Natural killer cell (primary cell): ENCODE data around the gene GJC2. TPM values are rescaled to one million over a fixed set of nuclear protein-coding genes. Genes with fewer than 3 reads are reported as not detected.

Experiments
- ATAC-seq, 3 donors: fragments of 150-1000 bp in 2 of 3; fragments of 200-7000 bp in 1 of 3; cut with Tn5 transposase; 1 replicate in 1 of 3; 2 replicates in 2 of 3; pipeline ENCODE4 v1.10.0; 2021; ENCODE audit warnings: mild to moderate bottlenecking in 2 of 3, moderate library complexity in 2 of 3
- DNase-seq, 2 donors: peaks; one replicate each; pipeline versions ENCODE4 v3.0.0 to v3.0.0-alpha.2; 2013 to 2021; ENCODE audit warnings: mixed read lengths in 1 of 2
- H3K27ac ChIP-seq: one replicate; pipeline ENCODE4 v1.5.1; 2013; ENCODE audit warnings: mild to moderate bottlenecking, low read length
- H3K27me3 ChIP-seq: one replicate; pipeline ENCODE4 v1.6.1; 2013; ENCODE audit warnings: low read length; ENCODE audit not compliant: control insufficient read depth, insufficient read depth
- H3K36me3 ChIP-seq: one replicate; pipeline ENCODE4 v1.6.1; 2013; ENCODE audit warnings: low read length; ENCODE audit not compliant: control insufficient read depth, insufficient read depth
- H3K4me1 ChIP-seq: one replicate; pipeline ENCODE4 v1.6.1; 2013; ENCODE audit warnings: low read length; ENCODE audit not compliant: control insufficient read depth, insufficient read depth
- H3K4me3 ChIP-seq: one replicate; pipeline ENCODE4 v1.5.1; 2013; ENCODE audit warnings: low read length
- H3K9me3 ChIP-seq: one replicate; pipeline ENCODE4 v1.6.1; 2013; ENCODE audit warnings: low read length; ENCODE audit not compliant: control insufficient read depth, insufficient read depth
- H3K27ac Mint-ChIP-seq, 2 donors: one replicate each; pipeline ENCODE4 v1.8.0; 2022; ENCODE audit warnings: mild to moderate bottlenecking in 2 of 2, mixed read lengths in 2 of 2, moderate library complexity in 1 of 2
- H3K27me3 Mint-ChIP-seq, 2 donors: one replicate each; pipeline ENCODE4 v1.8.0; 2022; ENCODE audit warnings: low read depth in 2 of 2, mixed read lengths in 2 of 2
- H3K36me3 Mint-ChIP-seq: one replicate; pipeline ENCODE4 v1.8.0; 2022; ENCODE audit warnings: mixed read lengths
- H3K4me1 Mint-ChIP-seq, 2 donors: one replicate each; pipeline ENCODE4 v1.8.0; 2022; ENCODE audit warnings: mixed read lengths in 2 of 2
- H3K4me3 Mint-ChIP-seq: one replicate; pipeline ENCODE4 v1.8.0; 2022; ENCODE audit warnings: mild to moderate bottlenecking, moderate library complexity, mixed read lengths
- H3K9me3 Mint-ChIP-seq, 2 donors: one replicate each; pipeline ENCODE4 v1.8.0; 2022; ENCODE audit warnings: mixed read lengths in 2 of 2
- CTCF ChIP-seq: fragments of 200-600 bp; IDR thresholded peaks from one replicate; pipeline ENCODE4 v1.8.0; 2022; ENCODE audit warnings: antibody characterized with exemption
- WGBS: methylation state at CpG from one replicate; pipeline ENCODE4 v1.1.7; 2013; ENCODE audit warnings: missing lambda C conversion rate; ENCODE audit not compliant: insufficient coverage; 5-methylcytosine and 5-hydroxymethylcytosine counted together
- intact Hi-C: fragments of 100-400 bp; cut with micrococcal nuclease; formaldehyde crosslinking; loops from one replicate; pipeline ENCODE4 v1.14.2; 2022
- total RNA-seq, 4 donors: library from RNA; stranded (reverse); fragments of 120-200 nt in 1 of 4; gene quantifications; one replicate each; pipeline versions ENCODE4 v1.2.3 to v1.2.4, GENCODE V29; 2013 to 2022

GJC2 gene
- total RNA-seq, 3 donors from 2014 or later (not counting 1 experiment from before 2014, with no cell fraction given): 1.0 to 2.2 (median 1.7) TPM

GRCh38 chr1:228118040-228118439 is 31.7 kb upstream of the GJC2 start:
- no peak overlapping the region for H3K4me3 Mint-ChIP-seq
- WGBS: 90% methylated on average over 1 of the region's 2 CpGs

GRCh38 chr1:228120351-228120750 is 29.4 kb upstream of the GJC2 start:
- Mint-ChIP-seq H3K27ac (peak overlapping the region in 1 of 2 donors; percentile 44), H3K36me3 (no peaks in the 10 kb centered on the region), H3K4me1 (peaks cover 0 to 6% of the 10 kb centered on the region in 2 donors), H3K4me3 (no peak overlapping the region), H3K27me3 (peaks cover 6 to 22% of the 10 kb centered on the region in 2 donors), H3K9me3 (no peaks in the 10 kb centered on the region)
- H3K9me3 ChIP-seq: no peaks in the 10 kb centered on the region
- 100% methylated on average over 1 of the region's 1 CpG for WGBS
- no peaks in the 10 kb centered on the region for H3K27me3 ChIP-seq
- ATAC-seq (no peak), DNase-seq (no peak)
- no peak overlapping the region for H3K4me3 ChIP-seq
- H3K36me3 ChIP-seq: no peaks in the 10 kb centered on the region
- no peaks in the 10 kb centered on the region for H3K4me1 ChIP-seq
- no peak overlapping the region for H3K27ac ChIP-seq
- no peak for TF ChIP-seq CTCF
- intact Hi-C loops: no loop called here

More at GRCh38 chr1:228118040-228118439, 31.7 kb upstream of the GJC2 start:
- no peak for DNase-seq
- Histone ChIP-seq H3K9me3 (no peaks in the 10 kb centered on the region), H3K4me1 (no peaks in the 10 kb centered on the region), H3K27me3 (no peaks in the 10 kb centered on the region), H3K36me3 (no peaks in the 10 kb centered on the region), H3K4me3 (no peak overlapping the region), H3K27ac (no peak overlapping the region)
- Mint-ChIP-seq H3K36me3 (no peaks in the 10 kb centered on the region), H3K9me3 (no peaks in the 10 kb centered on the region), H3K27ac (no peak overlapping the region), H3K4me1 (peaks cover 0 to 6% of the 10 kb centered on the region in 2 donors), H3K27me3 (peaks cover 6 to 7% of the 10 kb centered on the region in 2 donors)
- intact Hi-C loops: no loop called here
- ATAC-seq: no peak
- TF ChIP-seq CTCF: no peak

- Histone ChIP-seq H3K27ac (no peak overlapping the region), H3K4me3 (no peak overlapping the region), H3K36me3 (no peaks in the 10 kb centered on the region), H3K27me3 (no peaks in the 10 kb centered on the region), H3K4me1 (no peaks in the 10 kb centered on the region), H3K9me3 (no peaks in the 10 kb centered on the region)
- DNase-seq (no peak), ATAC-seq (peak in 2 of 3 donors; percentile 32 to 40)
- Mint-ChIP-seq H3K9me3 (no peaks in the 10 kb centered on the region), H3K4me1 (peaks cover 0 to 6% of the 10 kb centered on the region in 2 donors), H3K27ac (peak overlapping the region in 1 of 2 donors; percentile 10), H3K27me3 (peaks cover 6 to 22% of the 10 kb centered on the region in 2 donors), H3K36me3 (no peaks in the 10 kb centered on the region), H3K4me3 (no peak overlapping the region)
- TF ChIP-seq CTCF: no peak
- intact Hi-C loops: no loop called here
- 41% methylated on average over 5 of the region's 5 CpGs for WGBS
These were observed 28.8 kb upstream of the GJC2 start for GRCh38 chr1:228120857-228121489.
